HL-60/S4 treated with retinoic acid at 250 ng/mL for 4 days and 3 days (cell line): ENCODE results near the gene OST4.
"Not testable (repeated sequence)": the region's sequence is repeated elsewhere in the genome, so short reads cannot be mapped to it uniquely, and the experiment has no call there.

Experiments used
- in situ Hi-C: fragments of 300-500 bp; cut with MboI; formaldehyde crosslinking; loops from 2 replicates; pipeline ENCODE4 v1.7.0; 2022; ENCODE audit warnings: low sequenced_read_pairs

Gene OST4

GRCh38 chr2:27081984-27082772, 10.7 kb upstream of the OST4 start:
- in situ Hi-C loops = no loop called here

DNA sequence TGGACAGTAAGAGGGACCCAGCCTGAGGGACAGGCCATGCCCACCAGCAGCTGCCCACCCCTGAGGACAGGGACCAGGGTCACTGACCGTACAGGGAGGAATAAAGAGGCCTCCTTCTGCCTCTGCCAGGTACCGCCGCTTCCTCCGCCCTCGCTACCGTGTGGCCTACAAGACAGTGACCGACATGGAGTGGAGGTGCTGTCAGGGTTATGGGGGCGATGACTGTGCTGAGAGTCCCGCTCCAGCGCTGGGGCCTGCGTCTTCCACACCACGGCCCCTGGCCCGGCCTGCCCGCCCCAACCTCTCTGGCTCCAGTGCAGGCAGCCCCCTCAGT, 9.1 kb upstream of the OST4 start:
- in situ Hi-C loops = no loop called here

- in situ Hi-C loops = no loop called here
These were observed 8.7 kb upstream of the OST4 start for GRCh38 chr2:27080140-27080469.

DNA sequence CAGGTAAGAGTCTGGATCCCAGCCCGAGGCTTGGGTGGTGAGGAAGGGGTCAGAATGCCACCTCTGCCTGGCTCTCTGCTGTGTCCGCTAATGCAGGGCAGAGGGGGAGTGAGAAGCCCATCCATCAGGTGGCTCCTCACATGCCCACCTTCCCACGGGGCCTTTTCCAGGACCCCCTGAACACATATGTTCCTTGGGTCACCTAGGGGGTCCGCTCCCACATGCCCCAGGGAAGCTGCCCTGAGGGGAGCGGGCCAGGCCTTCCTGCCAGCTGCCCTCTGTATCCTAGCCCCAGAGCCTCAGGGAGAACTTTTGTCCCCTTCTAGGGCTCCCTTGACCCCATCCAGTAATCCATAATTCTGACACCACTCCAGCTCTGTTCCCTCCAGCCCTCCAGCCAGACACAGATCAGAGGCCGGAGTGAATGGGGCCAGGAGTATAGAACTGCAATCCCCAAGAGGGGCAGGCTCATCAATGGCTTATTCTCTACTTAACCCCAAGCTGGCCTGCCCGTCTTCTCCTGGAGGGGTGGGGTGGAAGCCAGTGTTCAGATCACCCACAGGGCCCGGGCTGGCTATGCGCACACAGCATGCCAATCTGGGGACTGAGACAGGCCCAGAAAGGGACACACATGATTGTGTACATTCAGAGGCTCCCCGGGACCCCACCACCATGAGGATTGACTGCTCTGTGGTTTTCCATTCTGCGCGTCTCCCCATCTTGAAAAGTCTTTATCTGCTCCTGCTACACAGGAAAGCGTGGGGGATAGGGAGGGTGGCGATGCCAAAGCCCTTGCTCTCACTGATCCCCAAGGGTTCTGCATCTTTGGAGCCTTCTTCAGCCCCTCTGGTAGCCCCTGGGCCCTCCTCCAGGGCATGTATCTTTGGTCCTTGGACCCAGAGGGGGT, 8.0 kb upstream of the OST4 start:
- in situ Hi-C loops = no loop called here

DNA sequence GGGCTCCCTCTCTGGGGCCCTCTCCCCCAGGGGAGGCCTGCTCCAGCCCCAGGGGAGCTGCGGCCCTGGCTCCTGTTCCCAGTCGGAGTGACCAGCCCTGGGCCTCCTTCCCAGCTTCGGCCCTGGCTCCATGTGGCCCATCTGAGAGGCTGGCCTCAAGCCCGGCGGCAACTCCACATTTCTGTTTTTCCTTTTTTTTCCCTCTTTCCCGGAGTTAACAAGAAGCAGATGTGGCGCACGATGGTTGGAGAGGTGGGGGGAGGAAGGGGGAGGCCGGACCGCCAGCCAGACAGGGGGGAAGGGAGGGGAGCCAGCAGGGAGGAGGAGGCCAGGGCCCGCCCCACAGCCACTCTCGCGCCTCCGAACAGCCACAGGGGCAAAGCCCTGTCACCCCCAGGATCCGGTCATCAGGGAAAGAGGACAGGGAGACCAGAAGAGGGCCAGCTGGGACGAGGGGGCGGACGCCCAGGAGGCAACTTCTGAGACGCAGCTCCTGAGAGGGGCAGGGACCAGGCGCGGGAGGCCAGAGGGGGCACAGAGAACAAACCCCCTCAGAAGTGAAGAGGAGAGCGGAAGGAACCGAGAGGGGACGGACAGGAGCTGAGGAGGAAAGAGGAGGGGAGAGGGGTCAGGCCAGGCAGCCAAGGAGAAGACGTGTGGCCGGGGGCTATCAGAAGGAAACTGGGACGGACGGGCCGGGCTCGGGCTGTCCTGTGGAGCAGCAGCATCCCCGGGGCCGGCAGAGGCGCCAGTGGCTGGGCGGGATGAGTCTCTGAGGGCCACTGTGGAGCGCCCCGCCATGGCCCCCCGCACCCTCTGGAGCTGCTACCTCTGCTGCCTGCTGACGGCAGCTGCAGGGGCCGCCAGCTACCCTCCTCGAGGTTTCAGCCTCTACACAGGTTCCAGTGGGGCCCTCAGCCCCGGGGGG, 7.1 kb upstream of the OST4 start, which contains the start of gene EMILIN1:
TSS of gene EMILIN1 (plus strand) at position 349 of the 928 bp plus-strand sequence. CDS start at position 800, 451 bp downstream.
- in situ Hi-C loops = no loop called here

- in situ Hi-C loops = no loop called here
These were observed 5.8 kb upstream of the OST4 start for GRCh38 chr2:27077231-27077630.

DNA sequence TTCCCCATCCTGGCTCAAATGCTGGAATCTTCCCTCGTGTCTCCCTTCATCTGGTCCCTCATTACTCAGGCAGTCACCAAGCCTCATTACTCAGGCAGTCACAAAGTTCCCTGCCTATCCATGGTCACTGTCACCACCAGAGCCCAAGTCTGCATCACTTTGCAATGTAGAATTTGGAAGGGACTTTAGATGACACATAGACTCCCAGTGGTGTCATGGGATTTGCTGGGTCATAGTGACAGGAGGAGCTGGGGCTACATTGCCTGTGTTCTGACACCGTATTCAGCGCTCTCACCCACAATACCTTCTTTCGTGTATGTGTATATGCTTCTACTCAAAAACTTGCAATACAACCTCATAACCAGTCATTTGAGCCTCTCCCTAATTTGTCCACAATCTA, 4.9 kb upstream of the OST4 start:
- in situ Hi-C loops = no loop called here

- in situ Hi-C loops = not testable (repeated sequence)
These were observed 4.1 kb upstream of the OST4 start for GRCh38 chr2:27075566-27075871.

GRCh38 chr2:27074738-27075565, 3.5 kb upstream of the OST4 start:
- in situ Hi-C loops = no loop called here

DNA sequence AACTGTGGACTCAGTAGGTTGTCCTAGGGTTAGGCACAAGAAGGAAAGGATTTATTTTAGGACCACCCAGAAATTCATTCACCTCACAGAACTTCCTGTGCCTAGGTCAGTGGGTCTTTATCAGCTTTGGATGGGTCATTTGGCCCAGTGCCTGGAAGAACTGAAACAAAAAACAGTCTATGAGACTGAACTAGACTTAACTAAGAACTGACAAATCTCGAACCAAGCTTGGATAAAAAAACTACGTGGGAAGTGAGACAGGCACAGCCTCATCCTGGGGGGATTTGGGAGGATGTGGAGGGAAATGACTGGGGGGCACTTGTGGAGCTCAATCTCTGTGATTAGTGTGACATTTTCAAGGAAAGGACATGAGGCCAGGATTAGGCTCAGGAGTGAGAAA, 2.3 kb upstream of the OST4 start:
- in situ Hi-C loops = no loop called here

GRCh38 chr2:27072920-27073319, 1.5 kb upstream of the OST4 start:
- in situ Hi-C loops = no loop called here

GRCh38 chr2:27071990-27072830, 756 bp upstream of the OST4 start:
- in situ Hi-C loops = no loop called here

DNA sequence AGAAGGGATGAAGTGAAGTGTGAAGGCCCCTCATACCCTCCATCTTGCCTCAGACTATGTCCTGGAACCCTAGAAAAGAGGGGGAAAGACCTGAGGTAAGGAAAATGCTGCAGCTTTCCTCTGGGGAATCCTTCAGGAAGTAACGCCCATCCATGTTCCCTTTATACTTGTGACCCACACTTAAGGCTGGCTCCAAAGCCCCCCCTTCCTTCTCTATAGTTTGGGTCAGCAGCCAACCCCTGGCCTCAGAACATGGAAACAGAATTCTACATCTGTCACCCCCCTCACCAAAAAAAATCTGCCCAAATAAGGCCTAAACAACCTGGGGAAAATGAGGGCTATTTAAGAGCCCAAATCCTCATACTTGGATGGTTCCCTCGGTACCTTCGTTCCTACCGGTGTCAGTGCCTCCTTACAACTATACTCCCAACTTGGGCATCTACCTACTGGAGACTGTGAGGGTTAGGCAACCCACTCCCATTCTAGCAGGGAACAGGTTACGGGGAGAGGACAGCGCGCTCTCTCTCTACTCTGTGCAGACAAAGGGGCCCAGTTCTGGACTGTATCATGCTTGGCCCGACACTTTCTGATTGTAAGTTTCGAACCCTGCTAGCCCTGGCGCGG, 689 bp downstream of the OST4 start:
- in situ Hi-C loops = no loop called here

DNA sequence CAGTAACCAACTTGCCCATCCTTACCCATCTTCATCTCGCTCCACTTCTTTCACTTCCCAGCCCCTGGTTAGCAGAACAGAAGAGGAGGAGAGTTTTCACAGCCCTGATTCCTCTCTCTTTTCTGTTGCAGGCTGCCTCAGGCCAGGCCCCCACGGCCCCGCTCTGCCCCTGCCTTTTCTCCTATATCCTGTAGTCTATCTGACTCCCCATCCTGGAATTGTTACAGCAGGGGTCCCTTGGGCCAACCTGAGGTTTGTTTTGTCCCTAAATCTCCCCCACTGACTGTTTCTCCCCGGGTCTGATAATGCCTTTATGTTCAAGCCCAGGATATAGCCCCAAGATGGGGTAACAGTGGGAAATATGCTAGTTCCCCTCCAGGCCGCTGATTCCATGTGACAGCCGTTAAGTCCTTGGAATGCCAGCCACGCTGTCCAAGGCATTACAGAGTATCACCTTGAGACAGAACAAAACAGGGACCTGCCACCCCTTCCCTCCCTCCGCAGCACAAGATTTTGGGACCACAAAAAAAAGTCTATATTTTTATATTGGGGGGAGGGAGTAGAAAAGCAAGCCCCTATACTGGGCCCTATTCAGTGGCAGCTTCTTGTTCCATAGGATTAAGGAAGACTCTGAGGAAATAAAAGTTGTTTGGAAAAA, 1.4 kb downstream of the OST4 start:
- in situ Hi-C loops = no loop called here

GRCh38 chr2:27069436-27069835, 2.0 kb downstream of the OST4 start:
- in situ Hi-C loops = no loop called here

- in situ Hi-C loops = no loop called here
These were observed 4.1 kb downstream of the OST4 start for GRCh38 chr2:27067385-27067784.

DNA sequence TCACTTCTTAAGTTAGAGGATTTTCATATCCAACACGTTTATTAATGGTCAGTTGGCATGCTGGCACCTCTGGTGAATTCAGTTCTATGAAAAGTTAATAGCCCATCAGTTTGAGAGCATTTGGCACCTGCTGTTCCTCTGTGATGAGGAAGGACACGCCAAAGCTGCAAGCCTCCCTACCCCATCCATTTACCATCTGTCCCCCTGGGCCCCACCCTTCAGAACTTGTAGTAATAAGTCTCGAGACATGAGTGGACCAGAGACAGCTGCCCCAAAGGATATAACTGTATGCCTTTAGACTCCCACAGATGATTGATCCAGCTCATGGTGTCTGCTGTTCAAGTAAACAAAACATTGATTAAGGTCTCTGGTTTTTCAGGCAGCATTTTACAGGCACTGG, 6.3 kb downstream of the OST4 start:
- in situ Hi-C loops = no loop called here

GRCh38 chr2:27060323-27060722, 11.1 kb downstream of the OST4 start:
- in situ Hi-C loops = no loop called here
